ENCODE measurements around the gene KEAP1. TPM values are rescaled to one million over a fixed set of nuclear protein-coding genes. Genes with fewer than 3 reads are reported as not detected.

KEAP1 gene
- total RNA-seq, 4 donors from 2014 or later = 44.2 to 53.6 (median 46.9) TPM

- H3K9me3 ChIP-seq = no peaks in the 10 kb centered on the region
- H3K27me3 ChIP-seq = no peaks in the 10 kb centered on the region
- DNase-seq = no peak
- H3K27ac ChIP-seq = no peak overlapping the region
- peaks cover 0 to 16% (median 0%) of the 10 kb centered on the region in 3 donors for H3K36me3 ChIP-seq
- H3K4me3 ChIP-seq = no peak overlapping the region
- H3K4me1 ChIP-seq = peaks cover 0 to 3% (median 0%) of the 10 kb centered on the region in 4 donors
- no peak for TF ChIP-seq POLR2A (IDR thresholded peaks at IDR 0.05)
- TF ChIP-seq, protein P1, sequence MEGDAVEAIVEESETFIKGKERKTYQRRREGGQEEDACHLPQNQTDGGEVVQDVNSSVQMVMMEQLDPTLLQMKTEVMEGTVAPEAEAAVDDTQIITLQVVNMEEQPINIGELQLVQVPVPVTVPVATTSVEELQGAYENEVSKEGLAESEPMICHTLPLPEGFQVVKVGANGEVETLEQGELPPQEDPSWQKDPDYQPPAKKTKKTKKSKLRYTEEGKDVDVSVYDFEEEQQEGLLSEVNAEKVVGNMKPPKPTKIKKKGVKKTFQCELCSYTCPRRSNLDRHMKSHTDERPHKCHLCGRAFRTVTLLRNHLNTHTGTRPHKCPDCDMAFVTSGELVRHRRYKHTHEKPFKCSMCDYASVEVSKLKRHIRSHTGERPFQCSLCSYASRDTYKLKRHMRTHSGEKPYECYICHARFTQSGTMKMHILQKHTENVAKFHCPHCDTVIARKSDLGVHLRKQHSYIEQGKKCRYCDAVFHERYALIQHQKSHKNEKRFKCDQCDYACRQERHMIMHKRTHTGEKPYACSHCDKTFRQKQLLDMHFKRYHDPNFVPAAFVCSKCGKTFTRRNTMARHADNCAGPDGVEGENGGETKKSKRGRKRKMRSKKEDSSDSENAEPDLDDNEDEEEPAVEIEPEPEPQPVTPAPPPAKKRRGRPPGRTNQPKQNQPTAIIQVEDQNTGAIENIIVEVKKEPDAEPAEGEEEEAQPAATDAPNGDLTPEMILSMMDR (IDR thresholded peaks at IDR 0.05) = no peak
Measured at GRCh38 chr19:10450191-10450852, 52.8 kb downstream of the KEAP1 start.

- H3K36me3 ChIP-seq = peaks cover 0 to 16% (median 0%) of the 10 kb centered on the region in 3 donors
- H3K27me3 ChIP-seq = no peaks in the 10 kb centered on the region
- H3K4me3 ChIP-seq = no peak overlapping the region
- H3K27ac ChIP-seq = no peak overlapping the region
- TF ChIP-seq POLR2A (IDR thresholded peaks at IDR 0.05) = no peak
- TF ChIP-seq, protein P1 (IDR thresholded peaks at IDR 0.05) = no peak
- DNase-seq = no peak
- H3K9me3 ChIP-seq = no peaks in the 10 kb centered on the region
- H3K4me1 ChIP-seq = peaks cover 0 to 3% (median 0%) of the 10 kb centered on the region in 4 donors
Measured at GRCh38 chr19:10449037-10449436, 54.1 kb downstream of the KEAP1 start.

- H3K4me1 ChIP-seq = no peaks in the 10 kb centered on the region
- no peaks in the 10 kb centered on the region for H3K9me3 ChIP-seq
- DNase-seq = no peak
- H3K36me3 ChIP-seq = peaks cover 0 to 4% (median 0%) of the 10 kb centered on the region in 3 donors
- H3K4me3 ChIP-seq = no peak overlapping the region
- TF ChIP-seq, protein P1 (IDR thresholded peaks at IDR 0.05) = no peak
- no peak for TF ChIP-seq POLR2A (IDR thresholded peaks at IDR 0.05)
- H3K27ac ChIP-seq = no peak overlapping the region
- no peaks in the 10 kb centered on the region for H3K27me3 ChIP-seq
Measured at GRCh38 chr19:10442698-10443097, 60.5 kb downstream of the KEAP1 start.

DNA sequence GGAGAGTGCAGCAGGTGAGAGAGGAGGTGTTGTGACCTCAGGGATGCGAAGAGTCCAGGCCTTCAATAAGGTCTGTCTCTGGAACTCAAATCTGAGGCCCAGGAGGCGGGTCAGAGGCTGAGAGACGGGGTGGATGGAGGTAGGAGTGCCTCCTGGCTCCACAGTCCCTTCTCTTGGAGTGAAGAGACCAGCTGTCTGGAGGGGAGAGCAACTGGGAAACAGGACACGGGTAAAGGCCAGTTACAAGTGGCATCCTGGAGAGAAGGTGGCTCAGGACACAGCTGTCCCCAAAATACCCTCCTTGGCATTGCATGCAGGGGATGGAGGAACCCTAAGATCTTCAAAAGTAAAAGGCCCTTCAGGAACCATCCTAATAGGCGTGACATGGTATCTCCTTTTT lies 63.6 kb downstream of the KEAP1 start:
- H3K27me3 ChIP-seq = no peaks in the 10 kb centered on the region
- H3K27ac ChIP-seq = no peak overlapping the region
- no peaks in the 10 kb centered on the region for H3K4me1 ChIP-seq
- no peaks in the 10 kb centered on the region for H3K36me3 ChIP-seq
- DNase-seq = no peak
- H3K9me3 ChIP-seq = no peaks in the 10 kb centered on the region
- no peak overlapping the region for H3K4me3 ChIP-seq
- TF ChIP-seq POLR2A (IDR thresholded peaks at IDR 0.05) = no peak
- TF ChIP-seq, protein P1 (IDR thresholded peaks at IDR 0.05) = no peak

Small RNA genes lying within 50 kb of the gene (small RNA-seq; reads per million reads assigned to genes)
- 0 reads per million in 2 donors for gene MIR1238
- gene RNU7-140P = 0 reads per million in 2 donors

Other genes with a start within 250 kb of the KEAP1 start
- gene ICAM1, start 232.2 kb downstream of the KEAP1 start, total RNA-seq = 10 to 100 TPM in 2 of 4 donors, 1 to 10 TPM in 2; 2.6 to 62.7 (median 12.7) TPM
- not detected for gene ICAM4, start 216.4 kb downstream of the KEAP1 start, total RNA-seq
- gene ICAM5, start 213.4 kb downstream of the KEAP1 start, total RNA-seq = under 1 TPM in 1 of 4 donors, not detected in 3; 0.27 TPM
- 10 to 100 TPM in 1 of 4 donors, 1 to 10 TPM in 1, not detected in 2; 2.1 to 10.7 TPM for gene ZGLP1, start 193.5 kb downstream of the KEAP1 start, total RNA-seq
- 10 to 100 TPM in 3 of 4 donors, 1 to 10 TPM in 1; 8.3 to 22.2 (median 12.5) TPM for gene FDX2, start 187.3 kb downstream of the KEAP1 start, total RNA-seq
- gene RAVER1, start 169.8 kb downstream of the KEAP1 start, total RNA-seq = 10 to 100 TPM; 42.1 to 66.5 (median 55.8) TPM
- gene ICAM3, start 163.7 kb downstream of the KEAP1 start, total RNA-seq = 10 to 100 TPM in 3 of 4 donors, 1 to 10 TPM in 1; 5.5 to 20.6 (median 10.8) TPM
- gene TYK2, start 122.8 kb downstream of the KEAP1 start, total RNA-seq = 100 to 1,000 TPM; 138 to 531 (median 246) TPM
- 100 to 1,000 TPM; 118 to 443 (median 159) TPM for gene CDC37, start 99.8 kb downstream of the KEAP1 start, total RNA-seq
- gene PDE4A, start 82.8 kb downstream of the KEAP1 start, total RNA-seq = 1 to 10 TPM; 3.3 to 7.2 (median 5.1) TPM
- gene S1PR5, start 14.1 kb upstream of the KEAP1 start, total RNA-seq = not detected
- gene ATG4D, start 40.5 kb upstream of the KEAP1 start, total RNA-seq = 100 to 1,000 TPM in 3 of 4 donors, 10 to 100 TPM in 1; 36.3 to 169 (median 150) TPM
- gene KRI1, start 62.7 kb upstream of the KEAP1 start, total RNA-seq = 10 to 100 TPM; 16.3 to 97.4 (median 20.0) TPM
- 1 to 10 TPM; 3.3 to 7.7 (median 6.4) TPM for gene CDKN2D, start 65.6 kb upstream of the KEAP1 start, total RNA-seq
- gene AP1M2, start 84.0 kb upstream of the KEAP1 start, total RNA-seq = 100 to 1,000 TPM in 1 of 4 donors, 10 to 100 TPM in 3; 60.2 to 102 (median 82.5) TPM
- gene SLC44A2, start 122.2 kb upstream of the KEAP1 start, total RNA-seq = 10 to 100 TPM; 24.2 to 81.7 (median 57.6) TPM
- 100 to 1,000 TPM in 3 of 4 donors, 10 to 100 TPM in 1; 73.4 to 227 (median 139) TPM for gene ILF3, start 151.0 kb upstream of the KEAP1 start, total RNA-seq
- gene QTRT1, start 198.1 kb upstream of the KEAP1 start, total RNA-seq = 10 to 100 TPM; 25.9 to 85.0 (median 38.3) TPM
- 100 to 1,000 TPM; 353 to 827 (median 464) TPM for gene DNM2, start 214.7 kb upstream of the KEAP1 start, total RNA-seq

Measured in Peyer's patch (tissue), 4 donors.